Hematopoietic multipotent progenitor cell (in vitro differentiated cells): ENCODE results near the gene TMEM86A. TPM values are rescaled to one million over a fixed set of nuclear protein-coding genes. Genes with fewer than 3 reads are reported as not detected.
A peak's percentile ranks its signal among the peaks of the same experiment; 100 is the strongest.

Experiments
- DNase-seq, 3 donors: peaks; one replicate each; pipeline ENCODE4 v3.0.0-alpha.2; 2011 to 2015; ENCODE audit warnings: low read depth in 2 of 3, low spot score in 2 of 3
- total RNA-seq: library from RNA; depleted of rRNA; stranded (reverse); fragments of >200 nt; gene quantifications from one replicate; pipeline ENCODE4 v1.2.3, GENCODE V29; 2012

The TMEM86A gene
- total RNA-seq, 1 donor = 6.2 TPM

DNA sequence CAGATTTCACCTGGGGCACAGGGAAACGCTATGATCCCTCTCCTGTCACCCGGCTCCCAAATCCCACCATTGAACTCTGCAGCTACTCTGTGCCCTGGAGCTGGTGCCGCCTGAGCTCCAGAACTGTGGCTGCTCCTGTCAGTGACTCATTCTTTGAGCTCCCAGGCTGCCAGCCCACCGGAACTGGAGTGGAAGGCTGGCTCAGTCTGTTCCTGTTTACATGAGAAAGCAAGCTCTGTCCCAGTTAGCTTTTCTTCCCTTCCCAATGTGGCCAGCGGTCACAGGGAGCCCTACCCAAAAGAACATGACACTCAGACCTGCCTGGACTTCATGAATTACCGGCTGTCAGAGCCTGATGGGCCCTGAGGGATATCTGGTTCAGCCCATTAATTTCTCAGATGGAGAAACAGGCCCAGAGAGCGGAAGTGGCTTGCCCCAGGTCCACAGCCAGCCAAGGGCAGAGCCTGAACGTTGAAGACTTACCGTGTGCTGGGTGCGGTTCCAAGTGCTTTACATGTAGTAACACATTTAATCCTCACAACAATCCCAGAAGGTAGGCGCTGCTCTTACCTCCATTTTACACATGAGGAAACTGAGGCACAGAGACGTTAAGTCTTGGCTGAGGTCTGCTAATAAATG is 51.2 kb downstream of the TMEM86A start:
- peak in 1 of 3 donors; percentile 19 for DNase-seq

DNA sequence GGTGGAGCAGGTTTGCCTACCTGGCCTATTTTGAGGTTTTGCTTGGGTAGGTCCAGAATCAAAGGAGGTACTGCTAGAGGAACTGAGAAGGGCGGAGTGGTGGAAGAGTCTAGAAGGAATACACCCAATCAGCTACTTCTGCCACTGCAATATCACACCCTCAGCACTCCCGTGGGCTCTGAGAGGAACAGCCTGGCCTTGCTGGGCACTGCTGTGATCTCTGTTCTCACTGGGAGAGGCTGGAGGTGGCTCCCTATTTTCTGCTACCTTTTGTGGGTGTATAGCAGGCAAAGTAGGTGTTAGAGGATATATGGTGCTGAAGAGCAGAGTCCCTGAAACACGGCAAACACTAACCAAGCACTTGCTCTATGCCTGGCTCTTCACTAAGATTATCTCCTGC is 52.4 kb downstream of the TMEM86A start:
- no peak for DNase-seq

DNA sequence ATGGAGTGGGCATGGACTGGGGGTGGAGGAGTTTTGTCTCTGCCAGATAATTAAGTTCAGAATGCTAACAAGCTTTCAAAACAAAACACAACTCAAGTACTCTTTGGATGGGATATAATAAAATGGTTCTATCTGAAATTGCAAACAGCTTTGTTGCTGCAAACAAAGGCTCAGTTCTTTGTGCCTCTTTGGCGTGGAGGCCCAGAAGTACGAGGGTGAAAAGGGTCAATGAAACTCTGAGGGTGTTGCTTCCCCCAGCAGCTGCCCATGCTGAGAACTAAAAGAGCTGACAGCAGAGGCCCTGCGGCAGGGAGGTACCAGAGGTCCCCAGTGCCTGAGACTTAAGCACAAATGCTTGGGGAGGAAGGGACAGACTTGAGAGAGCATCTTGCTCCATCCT is 53.9 kb downstream of the TMEM86A start:
- no peak for DNase-seq

DNA sequence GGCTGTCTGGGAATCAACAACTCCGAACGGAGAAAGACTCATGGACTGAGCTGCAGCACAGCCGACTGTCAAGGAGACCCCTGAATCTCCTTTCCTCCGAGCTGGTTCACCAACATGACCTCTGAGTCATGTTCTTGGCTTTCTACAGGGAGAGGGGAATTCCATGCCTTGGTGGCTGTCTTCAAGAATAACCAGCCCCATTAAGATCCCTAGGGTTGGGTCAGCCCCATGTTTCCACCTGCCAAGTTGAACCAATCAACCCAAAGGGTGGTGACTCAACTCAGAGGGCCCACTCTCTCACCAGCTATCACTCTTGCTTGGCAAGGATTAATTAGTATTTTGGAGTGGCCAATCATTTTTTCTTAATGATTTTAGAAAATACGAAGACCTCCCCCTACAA is 55.7 kb downstream of the TMEM86A start:
- no peak for DNase-seq

Other genes starting within 250 kb of the TMEM86A start
- gene LDHAL6A, start 242.9 kb upstream of the TMEM86A start, total RNA-seq = 0.54 TPM
- gene TSG101, start 171.8 kb upstream of the TMEM86A start, total RNA-seq = 65.4 TPM
- 3.5 TPM for gene UEVLD, start 110.0 kb upstream of the TMEM86A start, total RNA-seq
- not detected for gene MISFA, start 99.0 kb upstream of the TMEM86A start, total RNA-seq
- 20.5 TPM for gene SPTY2D1, start 64.4 kb upstream of the TMEM86A start, total RNA-seq
- gene IGSF22, start 27.4 kb downstream of the TMEM86A start, total RNA-seq = 0.54 TPM
- under 0.01 TPM for gene PTPN5, start 93.0 kb downstream of the TMEM86A start, total RNA-seq
- gene MRGPRX1, start 240.6 kb downstream of the TMEM86A start, total RNA-seq = 0.27 TPM